Hematopoietic multipotent progenitor cell treated with erythropoietin and hydrocortisone succinate and interleukin-3 and kit ligand, for 8 days (in vitro differentiated cells): ENCODE data around the gene GLS.
"Not testable (repeated sequence)": the region's sequence is repeated elsewhere in the genome, so short reads cannot be mapped to it uniquely, and the experiment has no call there.

ENCODE experiments used
- DNase-seq: peaks from one replicate; pipeline ENCODE4 v3.0.0-alpha.2; 2015

GLS gene

DNA sequence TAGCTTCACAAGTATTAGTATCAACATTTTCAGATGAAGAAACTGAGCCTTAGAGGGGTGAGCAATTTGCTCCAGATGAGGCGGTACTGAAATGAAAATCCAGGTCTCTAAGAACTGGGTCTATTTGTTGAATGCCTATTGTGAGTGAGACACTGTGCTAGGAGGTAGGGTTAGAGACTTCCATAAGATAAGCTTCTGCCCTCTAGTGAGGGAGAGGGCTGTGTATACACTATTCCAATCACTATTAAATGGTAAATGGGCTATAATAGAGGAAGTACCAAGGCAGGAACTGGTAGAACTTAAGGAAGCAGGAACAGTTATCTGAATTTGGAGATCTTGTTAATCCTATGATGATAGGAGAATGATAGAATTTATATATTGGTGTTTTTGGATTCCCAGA is 23.6 kb upstream of the GLS start:
- no peak for DNase-seq

GRCh38 chr2:190858817-190859216 is 21.8 kb upstream of the GLS start:
- DNase-seq = no peak

DNA sequence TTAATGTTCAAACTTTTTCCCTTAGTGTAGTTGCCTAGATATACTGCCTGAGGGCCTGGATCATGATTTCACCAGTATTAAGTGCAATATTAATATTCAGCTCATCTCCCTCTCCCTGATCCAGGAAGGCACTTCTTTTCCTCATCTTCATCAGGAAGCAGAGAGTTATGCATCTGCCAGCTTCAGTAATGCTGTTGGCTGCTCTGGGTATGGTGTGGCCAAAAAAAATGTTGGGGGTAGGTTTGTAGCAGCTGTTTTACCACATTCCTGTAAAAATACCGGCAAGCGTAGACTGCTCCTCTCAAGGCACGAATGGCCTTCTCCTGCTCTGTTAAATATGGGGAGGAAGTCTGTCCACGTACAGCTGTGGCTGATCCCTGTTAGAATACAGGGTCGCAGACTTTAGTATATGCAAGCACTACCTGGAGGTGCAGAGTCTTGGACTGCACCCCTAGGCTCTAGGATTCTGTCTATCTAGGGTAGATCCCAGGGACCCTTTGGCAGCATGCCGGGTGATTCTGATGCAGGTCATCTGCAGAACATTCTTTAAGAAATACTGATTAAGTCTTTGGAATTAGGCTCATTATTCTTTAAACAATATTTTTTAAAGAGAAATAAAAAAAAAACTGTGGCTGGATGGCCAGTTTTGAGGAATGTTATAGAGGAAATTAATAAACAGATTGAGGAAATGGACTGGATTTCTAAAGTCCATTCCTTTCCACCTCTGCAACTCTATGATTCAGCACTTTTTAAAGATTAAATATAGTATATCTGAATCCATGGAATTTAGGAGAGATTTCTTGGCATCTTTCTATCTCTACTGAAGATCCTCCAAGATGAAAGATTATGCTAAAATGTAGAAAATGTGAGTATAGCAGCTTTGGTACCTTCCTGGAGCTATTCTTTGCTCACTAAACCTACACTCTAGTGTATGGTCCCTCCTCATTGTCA is 21.0 kb upstream of the GLS start:
- DNase-seq = no peak

GRCh38 chr2:190860985-190861680 is 19.5 kb upstream of the GLS start:
- no peak for DNase-seq

DNA sequence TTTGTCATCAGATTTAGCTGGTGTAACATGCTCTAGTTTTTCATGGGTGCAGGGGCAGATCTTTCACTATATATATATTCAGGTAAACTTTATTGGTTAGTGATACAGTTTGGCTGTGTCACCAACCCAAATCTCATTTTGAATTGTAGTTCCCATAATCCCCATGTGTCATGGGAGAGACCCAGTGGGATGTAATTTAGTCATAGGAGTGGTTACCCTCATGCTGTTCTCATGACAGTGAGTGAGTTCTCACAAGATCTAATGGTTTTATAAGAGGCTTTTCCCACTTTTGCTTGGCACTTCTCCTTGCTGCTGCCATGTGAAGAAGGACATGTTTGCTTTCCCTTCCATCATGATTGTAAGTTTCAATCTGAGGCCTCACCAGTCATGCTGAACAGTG is 18.5 kb upstream of the GLS start:
- DNase-seq = not testable (repeated sequence)

DNA sequence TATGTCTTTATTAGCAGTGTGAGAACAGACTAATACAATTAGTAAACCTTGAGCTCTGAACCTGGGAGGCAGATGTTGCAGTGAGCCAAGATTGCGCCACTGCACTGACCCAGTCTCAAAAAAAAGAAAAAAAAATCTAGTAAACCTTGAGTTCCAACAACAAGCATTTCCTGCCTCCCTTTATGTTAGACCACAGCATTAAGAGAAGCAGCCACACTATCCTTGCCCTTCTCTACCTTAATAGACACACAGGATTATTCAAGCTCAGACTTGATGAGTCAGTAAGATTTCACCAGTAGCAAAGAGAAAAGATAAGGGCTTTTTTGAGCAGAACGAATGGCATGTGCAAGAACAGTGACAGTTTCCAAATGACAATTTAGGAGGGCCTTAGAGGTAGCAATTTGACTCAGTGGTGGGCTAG is 18.0 kb upstream of the GLS start:
- DNase-seq = no peak

GRCh38 chr2:190863946-190864345 is 16.7 kb upstream of the GLS start:
- DNase-seq = no peak

DNA sequence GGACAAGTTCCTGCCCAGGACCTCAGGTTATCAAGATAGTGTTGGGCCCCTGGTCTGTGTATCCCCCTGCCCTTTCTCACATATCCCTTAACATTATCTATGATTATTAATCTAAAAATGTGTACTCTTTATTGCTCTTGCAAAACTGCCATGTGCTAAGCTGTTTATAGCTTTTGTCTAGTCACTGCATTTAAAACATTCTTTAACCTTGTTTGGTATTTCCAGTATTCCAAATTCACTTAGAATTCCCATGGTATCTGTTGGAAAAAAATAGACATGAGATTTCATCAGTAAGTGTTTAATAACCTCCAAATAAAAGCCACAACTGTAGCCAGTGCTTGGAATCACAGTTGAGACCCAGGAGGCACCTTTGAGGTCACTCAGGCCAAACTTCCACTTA is 16.2 kb upstream of the GLS start:
- no peak for DNase-seq

DNA sequence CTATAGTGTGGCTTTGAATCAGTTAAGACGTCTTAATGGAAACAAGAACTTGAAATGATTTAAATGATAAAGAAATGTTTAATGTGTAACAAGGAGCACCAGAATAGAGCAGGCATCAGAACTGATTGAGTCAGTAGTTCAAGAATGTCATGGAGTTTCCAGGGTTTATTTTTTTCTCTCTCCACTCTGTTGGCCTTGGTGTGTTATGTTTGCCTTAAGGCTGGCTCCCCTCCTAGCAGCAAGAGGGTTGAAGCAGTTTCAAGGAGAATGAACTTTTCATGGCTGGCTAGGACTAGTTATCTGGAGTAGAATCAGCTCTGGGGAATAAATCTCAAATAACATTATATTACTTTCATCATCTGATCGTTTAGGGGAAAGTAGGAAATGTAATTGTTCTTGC is 13.4 kb upstream of the GLS start:
- no peak for DNase-seq

GRCh38 chr2:190867832-190868231 is 12.8 kb upstream of the GLS start:
- no peak for DNase-seq

DNA sequence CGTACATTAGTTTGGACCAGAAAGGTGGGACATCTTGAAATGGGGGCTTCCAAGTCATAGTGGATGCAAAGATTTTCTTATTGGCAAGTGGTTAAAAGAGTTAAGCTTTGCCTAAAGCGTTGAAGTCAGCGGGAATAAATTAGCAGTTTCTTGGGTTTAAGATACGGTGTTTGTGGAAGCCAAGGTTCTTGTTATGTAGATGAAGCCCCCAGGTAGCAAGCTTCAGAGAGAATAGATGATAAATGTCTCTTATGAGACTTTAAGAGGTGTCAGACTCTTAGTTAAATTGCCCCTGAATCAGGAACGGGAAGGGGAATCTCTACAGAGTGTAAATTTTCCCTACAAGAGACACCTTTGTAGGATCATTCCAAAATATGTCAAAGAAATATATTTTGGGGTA is 10.9 kb upstream of the GLS start:
- DNase-seq = no peak

- not testable (repeated sequence) for DNase-seq
Measured at GRCh38 chr2:190873451-190873850, 7.2 kb upstream of the GLS start.

- DNase-seq = no peak
Measured at GRCh38 chr2:190875891-190876290, 4.7 kb upstream of the GLS start.

DNA sequence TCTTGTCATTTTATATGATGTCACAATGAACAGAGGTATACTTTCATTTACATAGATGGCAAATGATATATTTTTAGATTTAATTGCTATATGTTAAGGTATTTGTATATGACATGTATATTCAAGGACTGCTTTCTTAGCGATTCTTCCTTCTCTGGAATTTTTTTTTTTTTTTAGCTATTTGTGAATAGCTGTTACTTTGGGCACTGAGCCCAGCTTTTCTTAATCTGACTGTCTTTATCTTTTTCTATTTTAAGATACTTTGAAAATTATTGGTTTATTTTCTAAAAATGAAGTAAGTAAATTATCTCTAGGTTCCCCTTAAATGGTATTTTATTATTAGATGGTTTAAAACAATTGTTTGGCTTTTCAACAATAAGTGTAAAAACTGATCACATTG is 4.0 kb upstream of the GLS start:
- no peak for DNase-seq

DNA sequence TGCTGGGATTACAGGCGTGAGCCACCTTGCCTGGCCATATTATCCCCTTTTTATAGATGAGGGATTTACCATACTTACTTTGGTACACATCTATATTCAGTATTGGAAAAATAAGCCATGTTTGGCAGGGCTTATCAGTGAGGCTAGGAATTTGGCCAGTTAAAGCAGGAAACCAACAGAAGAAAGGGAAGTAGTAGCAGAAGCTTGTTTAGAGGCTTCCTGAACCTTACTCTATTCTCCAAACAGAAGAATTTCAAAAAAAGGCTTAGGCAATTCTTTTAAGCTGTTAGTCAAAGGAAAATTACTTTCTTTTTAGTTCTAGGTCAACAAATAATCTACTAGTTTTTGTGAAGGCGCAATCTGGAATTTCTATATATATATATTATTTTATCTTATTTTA is 3.2 kb upstream of the GLS start:
- DNase-seq = no peak

DNA sequence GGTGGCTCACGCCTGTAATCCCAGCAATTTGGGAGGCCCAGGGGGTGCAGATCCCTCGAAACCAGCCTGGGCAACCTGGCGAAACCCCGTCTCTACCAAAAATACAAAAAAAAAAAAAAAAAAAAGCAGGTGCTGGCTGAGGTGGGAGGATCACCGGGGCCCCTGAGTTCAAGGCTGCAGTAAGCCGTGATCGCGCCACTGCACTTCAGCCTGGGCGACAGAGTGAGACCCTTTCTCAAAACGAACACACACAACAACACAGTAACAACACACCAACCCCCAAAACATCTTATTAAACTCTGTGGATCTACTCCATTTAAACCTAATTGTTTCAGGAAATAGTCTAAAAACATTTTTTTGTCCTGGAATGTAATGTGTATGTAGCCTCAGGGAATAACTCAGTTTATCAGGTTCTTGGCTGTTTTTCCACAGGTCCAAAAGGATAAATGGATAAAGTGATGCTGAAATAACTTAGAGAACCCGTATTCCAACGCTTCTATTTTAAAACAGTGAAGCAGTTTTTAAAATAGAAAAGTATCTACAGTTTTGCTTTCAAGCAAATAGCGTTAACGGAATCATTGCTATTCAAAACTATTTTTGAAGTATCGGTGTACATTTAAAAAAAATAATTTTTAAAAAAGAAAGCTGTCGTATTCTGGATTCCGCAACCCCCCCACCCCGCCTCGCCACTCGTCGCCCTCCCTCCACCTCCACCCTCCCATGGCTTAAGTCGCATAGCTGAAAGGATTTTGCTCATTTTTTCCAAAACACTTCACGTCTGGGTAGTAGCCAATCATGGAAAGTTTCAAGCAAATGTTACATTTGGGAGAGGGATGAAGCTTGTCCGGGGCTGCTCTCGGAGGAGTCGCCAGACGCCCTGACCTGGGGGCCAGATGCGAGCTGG is 895 bp upstream of the GLS start:
- peak; percentile 56 for DNase-seq

DNA sequence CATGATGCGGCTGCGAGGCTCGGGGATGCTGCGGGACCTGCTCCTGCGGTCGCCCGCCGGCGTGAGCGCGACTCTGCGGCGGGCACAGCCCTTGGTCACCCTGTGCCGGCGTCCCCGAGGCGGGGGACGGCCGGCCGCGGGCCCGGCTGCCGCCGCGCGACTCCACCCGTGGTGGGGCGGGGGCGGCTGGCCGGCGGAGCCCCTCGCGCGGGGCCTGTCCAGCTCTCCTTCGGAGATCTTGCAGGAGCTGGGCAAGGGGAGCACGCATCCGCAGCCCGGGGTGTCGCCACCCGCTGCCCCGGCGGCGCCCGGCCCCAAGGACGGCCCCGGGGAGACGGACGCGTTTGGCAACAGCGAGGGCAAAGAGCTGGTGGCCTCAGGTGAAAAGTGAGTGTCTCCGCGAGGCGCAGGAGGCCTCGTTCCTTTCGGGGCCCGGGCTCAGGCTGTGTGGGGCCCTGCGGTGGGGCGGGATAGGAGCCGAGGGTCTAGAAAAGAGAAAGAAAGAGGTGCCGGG is 520 bp downstream of the GLS start:
- DNase-seq = no peak

GRCh38 chr2:190881598-190882410 is 1.2 kb downstream of the GLS start:
- DNase-seq = peak; percentile 91

- no peak for DNase-seq
Measured at GRCh38 chr2:190882411-190882766, 1.8 kb downstream of the GLS start.

DNA sequence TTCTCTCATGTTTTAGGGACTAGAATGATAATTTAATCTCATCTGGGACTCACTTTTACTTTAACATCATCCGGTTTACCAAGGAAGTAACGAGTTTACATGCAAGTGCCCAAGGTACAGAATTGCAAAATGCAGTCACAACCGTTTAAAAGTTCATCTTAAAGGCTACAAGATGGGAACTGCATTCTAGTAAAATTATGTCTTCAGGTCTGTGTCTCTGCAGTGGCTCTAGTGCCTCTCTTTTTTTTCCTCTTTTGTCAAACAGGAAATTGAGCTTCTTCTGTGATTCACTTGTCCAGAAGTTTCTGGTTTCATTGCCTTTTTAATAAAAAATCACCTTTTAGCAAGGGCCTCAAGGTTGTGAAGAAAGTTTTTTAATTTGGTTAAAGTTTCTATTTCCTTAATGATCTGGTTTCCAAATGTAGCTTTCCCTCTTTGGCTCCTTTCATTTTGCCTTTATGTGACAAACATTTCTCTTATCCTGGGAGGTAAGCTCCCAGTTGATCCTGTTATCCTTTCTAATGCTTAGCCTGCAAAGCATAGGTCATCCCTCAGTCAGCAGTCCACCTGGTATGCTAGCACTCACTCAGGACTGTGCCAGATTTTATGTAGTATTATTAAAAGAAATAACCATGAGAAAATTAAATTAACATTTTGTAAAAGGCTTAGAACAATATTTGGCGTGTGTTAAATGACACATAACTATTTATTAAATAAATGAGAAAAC is 2.4 kb downstream of the GLS start:
- DNase-seq = no peak

DNA sequence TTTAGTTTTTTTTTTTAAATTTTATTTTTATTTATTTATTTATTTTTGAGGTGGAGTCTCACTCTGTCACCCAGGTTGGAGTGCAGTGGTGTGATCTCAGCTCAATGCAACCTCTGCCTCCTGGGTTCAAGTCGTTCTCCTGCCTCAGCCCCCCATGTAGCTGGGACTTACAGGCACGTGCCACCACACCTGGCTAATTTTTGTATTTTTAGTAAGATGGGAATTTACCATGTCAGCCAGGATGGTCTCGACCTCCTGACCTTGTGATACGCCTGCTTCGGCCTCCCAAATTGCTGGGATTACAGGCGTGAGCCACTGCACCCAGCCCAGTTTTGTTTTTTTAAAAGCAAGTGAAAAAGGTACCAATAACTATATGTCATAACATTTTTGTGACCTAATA is 5.2 kb downstream of the GLS start:
- DNase-seq = not testable (repeated sequence)
